ENCODE data around the gene CCDC85A.

DNA sequence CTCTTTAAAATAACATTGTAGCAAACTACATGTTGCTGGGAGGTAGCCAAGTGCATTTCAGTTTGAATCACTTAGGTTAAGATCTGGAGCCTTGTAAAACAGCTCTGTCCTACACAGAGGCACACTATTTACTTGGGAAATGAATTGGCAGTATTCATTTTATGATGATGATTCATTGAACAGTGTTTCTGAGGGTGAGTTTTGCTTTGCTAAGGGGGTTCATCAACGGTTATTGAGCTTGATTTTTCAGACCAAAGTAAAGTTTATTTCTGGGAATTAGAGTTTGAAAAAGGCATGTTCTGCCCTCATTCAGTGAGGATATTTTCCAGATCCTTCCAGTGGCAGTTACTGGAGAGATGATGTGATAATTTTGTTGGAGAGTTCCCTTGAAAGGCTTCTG, 55.6 kb downstream of the CCDC85A start:
- TF ChIP-seq, protein P1, sequence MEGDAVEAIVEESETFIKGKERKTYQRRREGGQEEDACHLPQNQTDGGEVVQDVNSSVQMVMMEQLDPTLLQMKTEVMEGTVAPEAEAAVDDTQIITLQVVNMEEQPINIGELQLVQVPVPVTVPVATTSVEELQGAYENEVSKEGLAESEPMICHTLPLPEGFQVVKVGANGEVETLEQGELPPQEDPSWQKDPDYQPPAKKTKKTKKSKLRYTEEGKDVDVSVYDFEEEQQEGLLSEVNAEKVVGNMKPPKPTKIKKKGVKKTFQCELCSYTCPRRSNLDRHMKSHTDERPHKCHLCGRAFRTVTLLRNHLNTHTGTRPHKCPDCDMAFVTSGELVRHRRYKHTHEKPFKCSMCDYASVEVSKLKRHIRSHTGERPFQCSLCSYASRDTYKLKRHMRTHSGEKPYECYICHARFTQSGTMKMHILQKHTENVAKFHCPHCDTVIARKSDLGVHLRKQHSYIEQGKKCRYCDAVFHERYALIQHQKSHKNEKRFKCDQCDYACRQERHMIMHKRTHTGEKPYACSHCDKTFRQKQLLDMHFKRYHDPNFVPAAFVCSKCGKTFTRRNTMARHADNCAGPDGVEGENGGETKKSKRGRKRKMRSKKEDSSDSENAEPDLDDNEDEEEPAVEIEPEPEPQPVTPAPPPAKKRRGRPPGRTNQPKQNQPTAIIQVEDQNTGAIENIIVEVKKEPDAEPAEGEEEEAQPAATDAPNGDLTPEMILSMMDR (IDR thresholded peaks at IDR 0.05) = no peak
- TF ChIP-seq POLR2A (IDR thresholded peaks at IDR 0.05) (no peak), EP300 (IDR thresholded peaks at IDR 0.05) (no peak)

All from tibial nerve (tissue), 4 donors.